ENCODE results near the gene PABPN1. TPM values are rescaled to one million over a fixed set of nuclear protein-coding genes. Genes with fewer than 3 reads are reported as not detected.
A peak's percentile ranks its signal among the peaks of the same experiment; 100 is the strongest.

The PABPN1 gene
- total and polyA plus RNA-seq, 9 of the 15 experiments (the other 6 are each of a cell fraction or from before 2014, with no cell fraction given), result 32.6 to 388 (median 178) TPM

DNA sequence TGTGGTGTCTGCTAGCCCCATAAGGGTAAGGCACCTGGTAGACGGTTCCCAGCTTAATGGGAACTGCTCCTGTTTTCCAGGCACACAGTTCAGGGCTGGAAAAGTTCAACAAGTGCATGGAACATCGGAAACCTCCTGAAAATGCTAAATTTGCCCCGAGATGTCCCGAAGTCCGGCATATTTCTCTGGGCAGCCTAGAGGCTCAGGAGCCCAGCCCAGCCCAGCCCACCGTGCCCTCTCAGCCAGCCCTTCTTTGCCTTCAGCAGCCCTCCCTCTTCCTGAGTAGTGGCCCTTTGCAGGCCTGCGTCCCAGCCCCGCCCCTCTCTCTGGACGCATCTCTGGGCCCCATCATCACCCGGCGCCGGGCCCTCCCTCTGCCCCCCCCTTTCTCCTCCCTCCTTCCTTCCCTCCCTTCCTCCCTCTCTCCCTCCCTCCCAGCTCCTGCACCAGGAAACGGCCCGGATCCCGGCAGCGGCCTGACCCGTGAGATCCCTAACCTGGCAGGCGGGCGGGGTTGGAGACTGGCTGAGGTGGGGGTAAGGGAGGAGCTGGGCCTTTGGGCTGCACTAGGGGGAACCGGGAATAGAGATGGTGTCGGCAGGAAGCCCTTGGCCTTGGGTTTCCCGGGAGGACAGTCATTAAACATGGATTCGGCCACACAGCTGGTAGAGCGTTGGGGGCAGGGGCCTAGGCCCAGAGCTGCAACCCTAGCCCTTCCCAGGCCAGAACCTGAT is 14.7 kb upstream of the PABPN1 start, which contains the start of gene BCL2L2 (continued):
- TF ChIP-seq PTRF (tag; IDR thresholded peaks at IDR 0.05) (no peak), ZNF212 (CRISPR knock-in tag; IDR thresholded peaks at IDR 0.05) (no peak), EP400 (IDR thresholded peaks at IDR 0.05) (no peak), GABPA (tag; conservative IDR thresholded peaks at IDR 0.05; ENCODE audit: low read depth) (no peak), NFE2L1 (tag; IDR thresholded peaks at IDR 0.05; ENCODE audit: borderline replicate concordance, low read depth) (no peak), GTF2F1 (IDR thresholded peaks at IDR 0.05; ENCODE audit: low read depth, low read length) (no peak), ZNF780A (CRISPR knock-in tag; IDR thresholded peaks at IDR 0.05) (no peak), MTA3 (IDR thresholded peaks at IDR 0.05; ENCODE audit: borderline replicate concordance) (peak; percentile 70), SNRNP70 (optimal IDR thresholded peaks at IDR 0.05; ENCODE audit: low read depth, low read length) (no peak), KDM2B (CRISPR knock-in tag; IDR thresholded peaks at IDR 0.05) (no peak), EP300 (IDR thresholded peaks at IDR 0.05; ENCODE audit: low read length) (peak; percentile 45; the same call in 1 of the 2 replicates), CREM (IDR thresholded peaks at IDR 0.05; ENCODE audit: low read depth) (peak; percentile 100), TCFL5 (CRISPR knock-in tag; conservative IDR thresholded peaks at IDR 0.05) (no peak)
- TF ChIP-seq, protein P1, sequence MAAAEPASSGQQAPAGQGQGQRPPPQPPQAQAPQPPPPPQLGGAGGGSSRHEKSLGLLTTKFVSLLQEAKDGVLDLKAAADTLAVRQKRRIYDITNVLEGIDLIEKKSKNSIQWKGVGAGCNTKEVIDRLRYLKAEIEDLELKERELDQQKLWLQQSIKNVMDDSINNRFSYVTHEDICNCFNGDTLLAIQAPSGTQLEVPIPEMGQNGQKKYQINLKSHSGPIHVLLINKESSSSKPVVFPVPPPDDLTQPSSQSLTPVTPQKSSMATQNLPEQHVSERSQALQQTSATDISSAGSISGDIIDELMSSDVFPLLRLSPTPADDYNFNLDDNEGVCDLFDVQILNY (CRISPR knock-in tag; IDR thresholded peaks at IDR 0.05), result no peak
- TF ChIP-seq, protein P2, sequence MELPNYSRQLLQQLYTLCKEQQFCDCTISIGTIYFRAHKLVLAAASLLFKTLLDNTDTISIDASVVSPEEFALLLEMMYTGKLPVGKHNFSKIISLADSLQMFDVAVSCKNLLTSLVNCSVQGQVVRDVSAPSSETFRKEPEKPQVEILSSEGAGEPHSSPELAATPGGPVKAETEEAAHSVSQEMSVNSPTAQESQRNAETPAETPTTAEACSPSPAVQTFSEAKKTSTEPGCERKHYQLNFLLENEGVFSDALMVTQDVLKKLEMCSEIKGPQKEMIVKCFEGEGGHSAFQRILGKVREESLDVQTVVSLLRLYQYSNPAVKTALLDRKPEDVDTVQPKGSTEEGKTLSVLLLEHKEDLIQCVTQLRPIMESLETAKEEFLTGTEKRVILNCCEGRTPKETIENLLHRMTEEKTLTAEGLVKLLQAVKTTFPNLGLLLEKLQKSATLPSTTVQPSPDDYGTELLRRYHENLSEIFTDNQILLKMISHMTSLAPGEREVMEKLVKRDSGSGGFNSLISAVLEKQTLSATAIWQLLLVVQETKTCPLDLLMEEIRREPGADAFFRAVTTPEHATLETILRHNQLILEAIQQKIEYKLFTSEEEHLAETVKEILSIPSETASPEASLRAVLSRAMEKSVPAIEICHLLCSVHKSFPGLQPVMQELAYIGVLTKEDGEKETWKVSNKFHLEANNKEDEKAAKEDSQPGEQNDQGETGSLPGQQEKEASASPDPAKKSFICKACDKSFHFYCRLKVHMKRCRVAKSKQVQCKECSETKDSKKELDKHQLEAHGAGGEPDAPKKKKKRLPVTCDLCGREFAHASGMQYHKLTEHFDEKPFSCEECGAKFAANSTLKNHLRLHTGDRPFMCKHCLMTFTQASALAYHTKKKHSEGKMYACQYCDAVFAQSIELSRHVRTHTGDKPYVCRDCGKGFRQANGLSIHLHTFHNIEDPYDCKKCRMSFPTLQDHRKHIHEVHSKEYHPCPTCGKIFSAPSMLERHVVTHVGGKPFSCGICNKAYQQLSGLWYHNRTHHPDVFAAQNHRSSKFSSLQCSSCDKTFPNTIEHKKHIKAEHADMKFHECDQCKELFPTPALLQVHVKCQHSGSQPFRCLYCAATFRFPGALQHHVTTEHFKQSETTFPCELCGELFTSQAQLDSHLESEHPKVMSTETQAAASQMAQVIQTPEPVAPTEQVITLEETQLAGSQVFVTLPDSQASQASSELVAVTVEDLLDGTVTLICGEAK (IDR thresholded peaks at IDR 0.05), result peak; percentile 70
- TF ChIP-seq, protein P2 (CRISPR knock-in tag; IDR thresholded peaks at IDR 0.05), result 0 out of 2 replicates have a peak, but pooled peaks have one; percentile 13

Data from K562 (cell line).